NCI-H226 (cell line): ENCODE data around the gene RPUSD2.
"Not testable (repeated sequence)": the region's sequence is repeated elsewhere in the genome, so short reads cannot be mapped to it uniquely, and the experiment has no call there.

Experiments used
- DNase-seq: peaks from one replicate; pipeline ENCODE4 v3.0.0-alpha.2; 2015

RPUSD2 gene

DNA sequence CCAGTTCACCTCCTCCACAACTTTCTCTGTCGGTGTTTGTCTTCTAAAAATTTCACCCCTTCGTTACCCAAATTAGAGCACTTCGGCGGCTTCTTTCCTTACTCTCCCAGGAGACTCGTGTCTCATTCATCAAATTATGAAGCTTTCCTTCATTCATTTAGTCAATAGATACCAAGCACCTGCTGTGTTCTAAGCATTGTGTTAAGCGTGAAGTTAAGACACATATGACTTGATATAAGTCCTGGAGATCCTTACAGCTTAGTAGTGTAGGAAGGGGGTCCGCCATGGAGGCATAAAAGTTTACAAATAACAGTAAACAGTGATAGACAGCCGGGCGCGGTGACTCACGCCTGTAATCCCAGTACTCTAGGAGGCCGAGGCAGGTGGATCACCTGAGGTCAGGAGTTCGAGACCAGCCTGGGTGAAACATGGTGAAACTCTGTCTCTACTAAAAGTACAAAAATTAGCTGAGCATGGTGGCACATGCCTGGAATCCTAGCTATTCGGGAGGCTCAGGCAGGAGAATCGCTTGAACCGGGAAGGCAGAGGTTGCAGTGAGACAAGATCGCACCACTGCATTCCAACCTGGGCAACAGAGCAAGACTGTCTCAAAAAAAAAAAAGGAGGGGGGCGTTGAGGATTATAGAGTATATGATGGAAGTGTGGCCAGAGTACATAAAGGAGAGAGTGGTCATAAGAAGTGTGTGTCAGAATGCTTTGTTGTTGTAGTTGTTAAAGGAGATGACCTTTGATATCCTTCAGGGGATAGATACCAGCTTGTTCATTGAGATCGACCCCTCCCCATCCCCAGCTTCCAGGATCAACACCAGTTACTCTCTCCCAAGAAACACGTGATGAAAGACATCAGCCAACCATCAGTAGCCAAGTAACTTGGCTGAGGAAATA lies 3.5 kb upstream of the RPUSD2 start:
- DNase-seq, result no peak

DNA sequence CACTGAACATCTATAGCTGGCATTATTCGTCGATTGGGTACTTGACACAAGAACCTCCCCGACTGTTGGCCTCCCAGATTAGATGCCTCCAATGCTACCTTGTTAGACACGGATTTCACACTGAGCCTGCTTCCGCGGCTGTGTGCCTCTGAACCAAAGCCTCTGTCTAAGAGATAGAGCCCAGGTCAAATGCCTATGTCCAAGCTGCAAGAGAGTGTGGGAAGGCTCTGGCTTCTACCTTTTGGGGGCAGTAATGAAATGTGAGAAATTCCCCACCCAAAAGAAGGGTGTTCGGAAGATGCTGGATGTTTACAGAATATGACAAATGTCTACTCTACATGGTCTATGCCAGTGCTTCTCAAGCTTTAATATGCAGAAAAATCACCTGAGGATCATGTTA lies 2.0 kb upstream of the RPUSD2 start:
- no peak for DNase-seq

GRCh38 chr15:40575113-40575512 lies 6.0 kb downstream of the RPUSD2 start:
- no peak for DNase-seq

- not testable (repeated sequence) for DNase-seq
These were observed 7.8 kb downstream of the RPUSD2 start for GRCh38 chr15:40576914-40577313.

GRCh38 chr15:40578892-40579291 lies 9.8 kb downstream of the RPUSD2 start:
- no peak for DNase-seq

GRCh38 chr15:40581796-40582195 lies 12.7 kb downstream of the RPUSD2 start:
- DNase-seq, result not testable (repeated sequence)

DNA sequence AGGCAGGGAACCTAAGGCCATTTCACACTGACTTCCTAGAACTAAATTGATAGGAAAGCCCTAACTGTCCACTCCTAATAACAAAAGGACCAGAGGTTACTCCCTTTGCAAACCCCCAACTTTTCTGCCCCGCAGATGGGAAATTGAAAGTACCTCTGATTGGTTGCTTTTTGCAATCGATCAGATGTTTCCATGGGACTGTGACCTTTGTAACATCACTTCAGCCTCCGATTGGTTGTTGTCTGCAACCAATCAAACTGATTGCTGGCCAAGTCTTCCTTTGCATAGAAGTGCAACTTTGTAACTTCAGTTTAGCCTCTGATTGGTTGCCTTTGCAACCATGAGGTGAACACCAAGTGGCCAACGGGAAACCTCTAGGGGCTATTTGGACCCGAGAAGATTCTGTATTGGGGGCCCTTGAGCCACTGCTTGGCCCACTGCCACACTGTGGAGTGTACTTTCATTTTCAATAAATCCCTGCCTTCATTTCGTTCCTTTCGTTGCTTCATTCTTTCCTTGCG lies 13.7 kb downstream of the RPUSD2 start:
- DNase-seq, result no peak

DNA sequence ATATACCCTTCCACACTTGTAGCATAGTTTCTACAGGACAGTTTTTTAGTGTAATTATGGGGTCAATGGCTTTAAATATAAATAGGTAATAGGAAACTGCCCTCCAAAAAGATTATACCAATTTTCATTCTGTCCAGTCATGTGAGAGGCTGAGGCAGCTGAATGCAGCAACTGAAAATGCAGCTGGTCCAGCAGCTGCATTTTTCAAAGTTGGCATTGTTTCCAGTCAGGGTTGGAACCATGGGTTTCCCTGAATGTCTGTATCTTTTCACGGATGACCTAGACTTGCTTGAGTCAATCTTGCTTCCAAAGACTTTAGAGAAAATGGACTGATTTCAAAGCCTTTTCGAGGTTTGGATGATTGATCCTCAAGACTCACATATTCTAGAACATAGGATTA lies 15.1 kb downstream of the RPUSD2 start:
- DNase-seq, result no peak

DNA sequence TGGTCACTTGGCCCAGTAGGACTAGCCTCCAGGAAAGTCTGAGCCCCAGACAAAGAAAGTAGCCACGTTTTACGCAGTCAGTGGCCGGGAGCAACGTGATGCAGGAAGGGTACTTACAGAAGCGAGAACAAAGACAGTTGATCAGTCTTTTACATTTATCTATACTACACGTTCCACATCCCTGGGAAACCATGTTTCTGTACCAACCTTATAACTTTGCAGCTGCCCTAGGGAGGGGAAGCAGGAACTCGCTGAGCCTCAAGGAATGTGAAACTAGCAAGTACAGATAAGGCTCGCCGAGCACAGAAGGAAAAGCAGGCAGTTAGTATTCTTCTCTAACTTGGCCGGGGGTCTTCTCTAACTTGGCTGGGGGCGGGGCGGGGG lies 21.6 kb downstream of the RPUSD2 start:
- DNase-seq, result peak; percentile 8

GRCh38 chr15:40591389-40591788 lies 22.3 kb downstream of the RPUSD2 start:
- no peak for DNase-seq

DNA sequence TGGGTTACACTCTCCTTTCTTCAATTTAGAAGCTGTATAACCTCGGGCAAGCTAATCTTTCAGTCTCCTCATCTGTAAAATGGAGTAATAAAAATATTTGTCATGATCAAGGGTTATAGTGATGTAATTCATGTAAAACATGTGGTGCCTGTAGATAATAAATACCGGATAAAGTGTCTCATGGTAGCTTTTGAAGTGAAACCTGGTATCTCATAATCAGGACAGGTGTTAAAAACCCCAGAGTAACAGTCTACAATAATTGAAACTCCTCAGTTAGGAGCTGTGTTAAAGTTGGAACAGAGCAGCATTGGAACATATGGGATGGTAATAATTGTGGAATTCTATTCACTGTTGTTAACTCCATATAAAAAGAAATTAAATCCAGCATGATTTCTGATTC lies 24.1 kb downstream of the RPUSD2 start:
- no peak for DNase-seq

GRCh38 chr15:40593588-40594428 lies 24.7 kb downstream of the RPUSD2 start, which contains the start of gene KNL1:
TSS of gene KNL1 (plus strand) at chr15:40594249. CDS start at chr15:40602932, 8,683 bp downstream.
- DNase-seq, result peak; percentile 66

GRCh38 chr15:40594429-40594836 lies 25.3 kb downstream of the RPUSD2 start:
- no peak for DNase-seq

DNA sequence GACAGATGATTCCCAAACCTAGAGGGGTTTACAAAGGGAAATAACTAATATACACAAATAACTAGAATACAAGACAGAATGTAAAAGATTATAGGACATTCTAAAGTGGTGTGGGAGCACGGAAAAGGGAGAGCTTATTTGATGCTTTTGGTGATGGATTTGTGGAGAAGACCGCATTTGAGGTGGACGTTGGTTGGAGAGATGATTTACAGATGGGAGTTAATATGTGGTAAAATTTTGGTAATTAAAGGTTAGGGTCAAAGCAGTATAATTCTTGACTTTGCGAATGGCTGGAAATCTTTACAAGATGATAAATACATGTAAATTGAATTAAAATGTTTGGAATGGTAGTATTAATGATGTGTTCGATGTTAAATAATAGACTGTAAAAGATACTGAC lies 26.1 kb downstream of the RPUSD2 start:
- DNase-seq, result no peak

- no peak for DNase-seq
These were observed 26.7 kb downstream of the RPUSD2 start for GRCh38 chr15:40595773-40596172.

DNA sequence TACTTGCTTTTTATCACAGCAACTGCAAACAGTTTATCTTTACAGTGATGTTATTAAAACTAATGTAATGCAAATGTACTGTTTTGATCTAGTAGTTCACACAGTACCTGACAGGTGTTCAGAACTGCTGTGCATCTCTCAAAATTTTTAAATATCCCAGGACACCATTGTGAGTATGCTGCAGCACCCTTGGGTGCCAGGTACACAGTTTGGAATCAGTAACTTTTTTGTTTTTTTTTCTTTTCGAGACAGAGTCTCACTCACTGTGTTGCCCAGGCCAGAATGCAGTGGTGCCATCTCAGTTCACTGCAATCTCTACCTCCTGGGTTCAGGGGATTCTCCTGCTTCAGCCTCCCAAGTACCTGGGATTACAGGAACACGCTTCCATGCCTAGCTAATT lies 27.9 kb downstream of the RPUSD2 start:
- no peak for DNase-seq

- no peak for DNase-seq
These were observed 29.0 kb downstream of the RPUSD2 start for GRCh38 chr15:40598126-40598525.

DNA sequence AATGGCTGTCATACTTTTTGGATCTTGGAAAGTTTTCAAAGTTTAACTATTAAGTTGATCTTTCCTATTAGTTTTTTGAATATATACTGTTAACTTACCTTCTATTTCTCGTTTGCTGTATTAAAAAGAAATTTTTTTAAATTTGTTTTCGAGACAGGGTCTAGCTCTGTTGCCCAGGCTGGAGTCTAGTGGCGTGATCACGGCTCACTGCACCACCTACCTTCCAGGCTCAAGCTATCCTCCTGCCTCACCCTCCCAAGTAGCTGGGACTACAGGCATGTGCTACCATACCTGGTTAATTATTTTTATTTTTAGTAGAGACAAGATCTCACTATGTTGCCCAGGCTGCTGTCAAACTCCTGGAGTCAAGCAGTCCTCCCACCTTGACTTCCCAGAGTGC lies 29.6 kb downstream of the RPUSD2 start:
- no peak for DNase-seq

DNA sequence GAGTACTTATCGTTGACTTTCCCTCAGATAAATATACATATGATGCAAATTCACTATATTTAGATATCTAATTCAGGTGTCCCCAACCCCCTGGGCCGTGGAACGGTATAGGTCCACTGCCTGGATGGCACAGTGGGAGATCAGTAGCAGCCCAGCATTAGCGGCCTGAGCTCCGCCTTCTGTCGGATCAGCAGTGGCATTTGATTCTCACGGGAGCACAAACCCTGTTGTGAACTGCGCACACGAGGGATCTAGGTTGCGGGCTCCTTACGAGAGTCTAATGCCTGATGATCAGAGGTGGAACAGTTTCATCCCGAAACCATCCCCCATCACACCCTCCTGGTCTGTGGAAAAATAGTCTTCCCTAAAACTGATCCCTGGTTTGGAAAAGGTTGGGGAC lies 31.9 kb downstream of the RPUSD2 start:
- no peak for DNase-seq

DNA sequence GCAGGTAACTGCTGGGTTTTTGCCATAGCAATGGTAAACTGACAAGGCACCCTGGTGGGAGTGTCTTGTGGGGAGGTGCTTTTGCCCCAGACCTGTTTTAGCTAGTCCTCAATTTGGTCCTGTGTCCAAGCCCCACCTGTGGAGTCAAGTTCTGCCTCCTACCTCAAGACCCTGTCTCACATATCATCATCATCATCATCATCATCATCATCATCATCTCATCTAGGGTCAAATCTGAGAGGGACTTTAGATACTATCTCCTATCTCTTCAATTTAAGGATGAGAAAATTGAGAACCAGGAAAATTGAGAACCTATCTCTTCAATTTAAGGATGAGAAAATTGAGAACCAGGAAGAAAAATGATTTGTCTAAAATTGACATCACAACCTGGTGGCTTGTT lies 34.8 kb downstream of the RPUSD2 start:
- no peak for DNase-seq

DNA sequence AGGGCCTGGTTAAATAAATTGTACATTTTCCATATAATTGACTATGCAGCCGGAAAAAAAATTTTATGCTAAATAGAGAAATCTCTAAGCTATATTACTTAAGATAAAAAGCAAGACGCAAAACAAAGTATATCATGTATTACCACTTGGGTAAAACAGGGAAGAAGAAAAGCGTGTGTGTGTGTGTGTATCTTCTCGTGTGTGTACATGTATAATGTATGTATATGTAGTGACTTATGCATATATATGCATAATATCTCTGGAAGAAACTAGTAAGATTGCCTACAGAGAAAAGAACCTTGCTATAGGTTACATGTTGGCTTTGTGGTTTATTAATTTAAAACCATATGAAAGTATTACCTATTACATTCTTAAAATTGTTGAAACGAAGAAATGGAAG lies 44.0 kb downstream of the RPUSD2 start:
- DNase-seq, result no peak

GRCh38 chr15:40618023-40618422 lies 48.9 kb downstream of the RPUSD2 start:
- DNase-seq, result no peak

DNA sequence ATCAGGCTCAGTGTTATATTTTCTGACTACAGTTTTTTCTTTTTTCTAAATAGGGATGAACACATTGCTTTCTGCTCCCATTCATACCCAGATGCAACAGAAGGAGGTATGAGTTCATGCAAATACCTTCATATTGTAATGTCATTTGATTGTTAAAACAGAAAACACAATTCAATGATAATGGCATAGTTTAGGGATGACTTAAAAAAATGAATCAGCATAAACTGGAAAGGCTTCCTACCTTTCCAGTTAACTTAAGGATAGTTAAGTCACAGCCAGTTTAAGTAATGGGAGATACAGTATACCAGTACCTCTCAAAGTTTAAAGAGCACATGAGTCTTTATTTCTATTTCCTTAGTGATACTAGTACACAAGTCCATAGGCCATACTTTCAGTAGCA lies 49.8 kb downstream of the RPUSD2 start:
- DNase-seq, result no peak

DNA sequence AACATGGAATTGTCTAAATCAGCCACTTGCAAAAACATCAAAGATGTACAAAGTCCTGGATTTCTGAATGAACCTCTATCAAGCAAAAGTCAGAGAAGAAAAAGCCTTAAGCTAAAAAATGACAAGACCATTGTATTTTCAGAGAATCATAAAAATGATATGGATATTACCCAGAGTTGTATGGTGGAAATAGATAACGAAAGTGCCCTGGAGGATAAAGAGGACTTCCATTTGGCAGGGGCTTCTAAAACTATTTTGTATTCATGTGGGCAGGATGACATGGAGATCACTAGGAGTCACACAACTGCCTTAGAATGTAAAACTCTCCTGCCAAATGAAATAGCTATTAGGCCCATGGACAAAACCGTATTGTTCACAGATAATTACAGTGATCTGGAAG lies 54.3 kb downstream of the RPUSD2 start:
- DNase-seq, result no peak
